ENCODE results near the gene TNIK. TPM values are rescaled to one million over a fixed set of nuclear protein-coding genes. Genes with fewer than 3 reads are reported as not detected.

TNIK gene
- total RNA-seq, 3 donors from 2014 or later: 7.4 to 17.6 (median 10.2) TPM

GRCh38 chr3:171021377-171021776, 438.8 kb downstream of the TNIK start:
- Histone ChIP-seq H3K4me1 (no peaks in the 10 kb centered on the region), H3K9me3 (no peaks in the 10 kb centered on the region), H3K4me3 (no peak overlapping the region), H3K27ac (no peak overlapping the region), H3K27me3 (no peaks in the 10 kb centered on the region), H3K36me3 (no peaks in the 10 kb centered on the region)
- DNase-seq (ENCODE audit: low spot score in 2 of 2): no peak
- intact Hi-C loops (cut with DNase I; ENCODE audit: low total_unique reads): no loop called here
- no peak for TF ChIP-seq CTCF (IDR thresholded peaks at IDR 0.05)
- no peak for TF ChIP-seq POLR2A (IDR thresholded peaks at IDR 0.05)
- no peak for TF ChIP-seq POLR2AphosphoS5 (IDR thresholded peaks at IDR 0.05)

DNA sequence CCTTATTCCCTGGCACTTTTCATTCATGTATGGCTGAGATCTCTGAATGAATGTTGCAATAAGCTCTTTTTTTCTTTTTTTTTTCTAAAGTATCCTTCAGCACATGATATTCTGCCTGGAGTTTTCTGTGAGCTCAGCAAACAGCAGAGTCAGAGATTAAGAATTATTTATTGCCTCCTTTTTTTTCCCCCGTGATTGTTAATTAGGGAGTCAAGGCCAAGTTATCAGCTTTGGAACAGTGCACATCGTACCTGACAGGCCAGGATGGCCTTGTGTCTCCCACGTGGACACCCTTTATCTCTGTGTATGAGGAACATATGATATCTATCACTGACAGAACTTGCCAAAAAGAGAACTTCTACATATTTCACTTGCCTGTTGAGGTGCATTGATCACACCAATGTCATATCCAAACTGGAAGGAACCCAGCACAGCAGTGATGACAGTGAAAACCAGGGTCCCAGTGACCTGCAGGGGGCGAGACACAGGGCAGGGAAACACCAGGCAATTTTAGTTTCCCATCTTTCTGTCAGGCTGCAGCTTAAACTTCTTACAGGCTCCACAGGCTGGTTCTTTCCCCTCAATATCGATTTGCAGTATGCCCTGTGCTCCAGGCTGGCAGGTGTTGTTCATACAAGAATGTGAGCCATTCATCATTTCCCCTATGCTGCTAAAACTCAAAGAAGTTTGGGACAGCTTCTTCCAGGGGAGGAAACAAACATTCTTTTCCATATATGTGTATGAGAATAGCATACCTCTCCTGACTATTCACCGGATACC, 441.9 kb downstream of the TNIK start:
- intact Hi-C loops (cut with DNase I; ENCODE audit: low total_unique reads): no loop called here
- no peaks in the 10 kb centered on the region for H3K36me3 ChIP-seq
- TF ChIP-seq POLR2A (IDR thresholded peaks at IDR 0.05) (no peak), CTCF (IDR thresholded peaks at IDR 0.05) (no peak), POLR2AphosphoS5 (IDR thresholded peaks at IDR 0.05) (no peak)
- H3K9me3 ChIP-seq: no peaks in the 10 kb centered on the region
- H3K27ac ChIP-seq: no peak overlapping the region
- H3K4me3 ChIP-seq: no peak overlapping the region
- H3K27me3 ChIP-seq: no peaks in the 10 kb centered on the region
- no peaks in the 10 kb centered on the region for H3K4me1 ChIP-seq
- DNase-seq (ENCODE audit: low spot score in 2 of 2): no peak

GRCh38 chr3:171013822-171014748, 446.1 kb downstream of the TNIK start:
- no peaks in the 10 kb centered on the region for H3K27me3 ChIP-seq
- no peaks in the 10 kb centered on the region for H3K4me1 ChIP-seq
- H3K4me3 ChIP-seq: no peak overlapping the region
- TF ChIP-seq POLR2AphosphoS5 (IDR thresholded peaks at IDR 0.05) (no peak), POLR2A (IDR thresholded peaks at IDR 0.05) (no peak), CTCF (IDR thresholded peaks at IDR 0.05) (no peak)
- H3K27ac ChIP-seq: no peak overlapping the region
- DNase-seq (ENCODE audit: low spot score in 2 of 2): no peak
- intact Hi-C loops (cut with DNase I; ENCODE audit: low total_unique reads): no loop called here
- no peaks in the 10 kb centered on the region for H3K36me3 ChIP-seq
- no peaks in the 10 kb centered on the region for H3K9me3 ChIP-seq

GRCh38 chr3:171011873-171012336, 448.3 kb downstream of the TNIK start:
- no peak for DNase-seq (ENCODE audit: low spot score in 2 of 2)
- no peaks in the 10 kb centered on the region for H3K27me3 ChIP-seq
- no peak overlapping the region for H3K27ac ChIP-seq
- no peaks in the 10 kb centered on the region for H3K36me3 ChIP-seq
- no peaks in the 10 kb centered on the region for H3K9me3 ChIP-seq
- H3K4me1 ChIP-seq: no peaks in the 10 kb centered on the region
- H3K4me3 ChIP-seq: no peak overlapping the region
- intact Hi-C loops (cut with DNase I; ENCODE audit: low total_unique reads): no loop called here
- TF ChIP-seq POLR2AphosphoS5 (IDR thresholded peaks at IDR 0.05) (no peak), CTCF (IDR thresholded peaks at IDR 0.05) (no peak), POLR2A (IDR thresholded peaks at IDR 0.05) (no peak)

Measured in breast epithelium (tissue), 4 donors.